Fibroblast of peridontal ligament (primary cell): Measurements from ENCODE around the gene CCR4.
A peak's percentile ranks its signal among the peaks of the same experiment; 100 is the strongest.
"Not testable (repeated sequence)": the region's sequence is repeated elsewhere in the genome, so short reads cannot be mapped to it uniquely, and the experiment has no call there.

Source experiments
- DNase-seq: peaks from one replicate; pipeline ENCODE4 v3.0.0-alpha.2; 2010; ENCODE audit errors: extremely low read depth

CCR4 gene

DNA sequence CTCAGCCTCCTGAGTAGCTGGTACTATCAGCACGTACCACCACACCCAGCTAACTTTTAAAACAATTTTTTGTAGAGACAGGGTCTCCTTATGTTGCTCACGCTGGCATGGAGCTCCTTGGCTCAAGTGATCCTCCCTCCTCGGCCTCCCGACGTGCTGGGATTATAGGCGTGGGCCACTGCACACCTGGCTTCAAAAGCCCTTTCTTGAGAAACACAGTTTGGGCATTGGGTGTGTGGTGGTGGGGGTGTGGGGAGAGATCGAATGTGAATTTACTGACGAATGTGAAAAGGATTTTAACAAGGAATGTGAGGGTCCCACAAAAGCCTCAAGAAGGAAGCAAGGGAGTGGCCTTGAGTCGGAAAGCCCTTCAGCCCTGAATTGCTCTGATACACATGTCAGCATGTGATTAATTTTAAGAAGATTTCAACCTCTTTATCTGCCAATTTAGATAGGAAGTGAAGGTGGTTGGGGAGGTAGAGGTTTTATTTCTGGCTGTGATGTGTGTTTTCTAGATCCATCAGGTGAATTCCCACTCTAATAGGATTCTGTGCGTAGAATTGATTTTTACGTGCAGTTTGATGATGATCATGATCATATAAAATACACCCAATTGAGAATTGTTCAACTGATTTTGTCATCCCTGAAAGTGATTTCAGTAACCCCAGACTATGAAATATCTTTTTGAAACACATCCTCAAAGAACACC, 1.1 kb downstream of the CCR4 start:
- no peak for DNase-seq

DNA sequence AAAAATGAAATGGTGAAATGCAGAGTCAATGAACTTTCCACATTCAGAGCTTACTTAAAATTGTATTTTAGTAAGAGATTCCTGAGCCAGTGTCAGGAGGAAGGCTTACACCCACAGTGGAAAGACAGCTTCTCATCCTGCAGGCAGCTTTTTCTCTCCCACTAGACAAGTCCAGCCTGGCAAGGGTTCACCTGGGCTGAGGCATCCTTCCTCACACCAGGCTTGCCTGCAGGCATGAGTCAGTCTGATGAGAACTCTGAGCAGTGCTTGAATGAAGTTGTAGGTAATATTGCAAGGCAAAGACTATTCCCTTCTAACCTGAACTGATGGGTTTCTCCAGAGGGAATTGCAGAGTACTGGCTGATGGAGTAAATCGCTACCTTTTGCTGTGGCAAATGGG, 3.1 kb downstream of the CCR4 start:
- no peak for DNase-seq

DNA sequence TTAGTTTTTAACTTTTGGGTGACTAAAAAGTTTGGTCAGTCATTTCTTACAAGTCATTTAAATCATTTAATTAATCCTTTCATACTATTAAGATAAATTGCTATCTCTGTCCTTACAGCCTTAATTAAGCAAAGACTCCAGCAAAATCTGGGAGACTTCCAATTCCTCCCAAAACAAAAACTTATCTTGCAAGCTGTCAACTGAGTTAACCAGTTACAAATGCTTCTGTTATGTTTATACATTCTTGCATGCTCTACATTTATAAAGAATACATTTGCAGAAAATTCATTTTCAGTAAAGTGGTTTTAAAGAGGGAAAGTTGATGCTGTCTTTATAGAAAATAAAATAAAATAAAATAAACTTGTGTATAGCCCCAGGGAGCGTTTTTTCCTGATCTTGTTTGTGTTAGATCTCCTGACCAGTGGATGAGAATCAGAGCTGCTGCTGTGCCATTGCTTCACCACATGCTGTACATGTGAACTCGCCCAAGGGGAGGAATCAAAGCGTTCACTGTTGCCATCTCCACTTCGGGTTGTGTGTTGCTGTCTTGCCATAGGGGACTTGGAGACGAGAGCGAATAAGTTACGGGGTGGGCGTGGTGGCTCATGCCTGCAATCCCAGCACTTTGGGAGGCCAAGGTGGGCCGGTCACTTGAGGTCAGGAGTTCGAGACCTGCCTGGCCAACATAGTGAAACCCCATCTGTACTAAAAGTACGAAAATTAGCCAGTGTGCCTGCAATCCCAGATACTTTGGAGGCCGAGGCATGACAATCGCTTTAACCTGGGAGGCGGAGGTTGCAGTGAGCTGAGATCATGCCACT, 5.5 kb downstream of the CCR4 start:
- peak; percentile 29 for DNase-seq

DNA sequence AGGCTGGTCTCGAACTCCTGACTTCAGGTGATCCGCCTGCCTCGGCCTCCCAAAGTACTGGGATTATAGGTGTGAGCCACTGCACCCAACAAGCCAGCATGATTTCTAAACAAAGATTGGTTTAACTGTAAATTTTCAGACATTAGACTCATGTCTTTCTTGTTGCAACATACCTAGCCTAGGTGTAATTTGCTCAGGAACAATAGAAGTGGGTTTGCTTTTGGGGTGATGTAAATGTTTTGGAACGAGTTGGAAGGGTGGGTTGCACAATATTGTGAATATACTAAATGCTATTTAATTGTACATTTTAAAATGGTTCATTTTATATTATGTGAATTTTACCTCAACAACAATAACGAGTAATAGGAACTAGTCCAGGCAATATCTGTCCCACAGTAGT, 7.1 kb downstream of the CCR4 start:
- DNase-seq, result no peak

DNA sequence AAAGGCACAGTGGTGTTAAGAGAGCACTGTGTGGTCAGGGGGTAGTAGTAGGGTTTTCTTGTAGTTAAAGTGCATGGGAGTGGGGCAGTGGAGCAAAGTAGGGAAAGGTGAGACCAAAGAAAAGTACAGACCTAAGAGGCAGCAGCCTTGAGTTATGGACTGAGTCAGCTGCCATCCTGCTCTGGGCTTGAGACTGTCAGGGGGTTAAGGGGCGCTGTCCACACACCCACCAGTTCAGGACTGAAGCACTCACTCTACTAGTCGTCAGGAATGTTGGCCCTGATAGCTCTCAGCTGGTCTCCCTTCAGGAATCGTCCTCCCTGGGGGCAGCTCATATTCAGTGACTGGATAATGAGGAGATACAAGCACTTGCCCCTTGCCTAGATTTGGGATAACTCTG, 7.9 kb downstream of the CCR4 start:
- no peak for DNase-seq

DNA sequence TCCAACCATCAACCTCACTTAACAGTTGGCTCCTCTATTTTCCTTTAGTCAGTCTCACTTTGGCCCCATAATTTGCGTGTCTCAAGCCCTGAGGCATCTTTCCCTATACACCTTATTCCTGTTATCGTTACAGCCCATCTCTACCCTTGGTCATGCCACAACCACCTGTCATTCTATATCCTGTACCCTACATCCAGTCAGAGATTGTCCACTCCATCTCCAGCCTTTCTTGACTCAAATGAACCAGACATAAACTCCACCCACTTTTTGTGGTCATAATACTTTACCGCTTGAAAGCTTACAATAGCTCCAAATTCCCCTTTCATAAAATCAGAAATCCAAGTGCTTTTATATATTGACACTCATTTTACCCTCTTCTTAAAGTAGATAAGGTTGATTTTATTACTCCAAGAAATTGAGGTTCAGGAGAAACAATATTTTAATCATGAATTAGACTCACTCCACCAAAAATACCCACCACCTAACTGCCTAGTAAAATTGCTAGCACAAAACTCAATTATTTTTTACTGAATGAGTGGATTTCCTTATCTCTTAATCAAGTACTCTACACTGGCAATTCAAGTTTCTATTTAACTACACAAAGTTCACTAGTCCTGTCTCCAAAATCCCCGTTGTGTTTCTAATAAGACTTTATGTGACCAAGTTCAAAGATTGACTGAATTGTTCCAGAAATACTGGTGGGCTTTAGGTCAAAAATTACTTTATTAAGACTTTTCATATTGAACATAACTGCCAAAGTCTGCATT, 9.1 kb downstream of the CCR4 start:
- DNase-seq, result no peak

DNA sequence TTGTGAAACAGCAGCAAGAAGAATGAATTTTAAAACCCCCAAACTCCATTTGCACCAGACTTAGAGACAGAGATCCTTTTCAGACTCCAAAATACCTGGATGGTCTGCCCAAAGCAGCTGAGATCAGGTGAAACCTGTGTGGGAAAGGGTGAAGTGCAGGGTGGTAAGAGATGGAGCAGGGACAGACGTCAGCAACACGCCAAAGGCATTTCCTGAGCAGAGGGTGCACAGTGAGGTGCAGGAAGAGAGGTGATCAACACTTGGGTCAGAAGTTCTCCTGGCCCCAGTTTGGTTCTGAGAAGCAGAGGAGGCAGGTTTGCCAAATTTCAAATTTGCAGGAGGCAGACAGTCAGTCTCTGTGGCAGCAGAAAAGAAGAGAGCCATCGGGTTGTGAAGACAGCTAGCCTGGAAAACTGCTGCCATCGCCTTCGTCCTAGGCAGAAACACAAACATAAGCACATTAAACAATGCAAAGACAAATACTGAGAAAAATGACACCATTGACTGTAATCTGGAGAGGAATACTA, 9.8 kb downstream of the CCR4 start:
- no peak for DNase-seq

DNA sequence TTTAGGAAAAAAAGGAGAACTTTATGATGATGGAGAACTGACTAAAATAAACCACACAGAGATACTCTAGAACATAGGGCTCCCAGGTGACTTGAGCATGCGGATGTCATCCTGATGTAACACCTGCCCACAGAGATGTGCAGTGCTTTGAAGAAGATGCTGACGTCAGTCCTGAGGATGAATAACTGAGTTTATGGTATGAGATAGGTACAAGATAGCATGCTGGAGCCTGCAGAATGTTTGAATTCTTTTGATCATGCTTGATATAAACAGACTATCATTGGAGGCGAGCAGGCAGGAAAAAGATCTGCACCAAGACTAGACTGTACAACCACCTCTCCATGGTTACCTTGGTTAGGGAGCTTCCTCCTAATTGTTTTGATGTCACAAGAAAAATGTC, 12.4 kb downstream of the CCR4 start:
- no peak for DNase-seq

DNA sequence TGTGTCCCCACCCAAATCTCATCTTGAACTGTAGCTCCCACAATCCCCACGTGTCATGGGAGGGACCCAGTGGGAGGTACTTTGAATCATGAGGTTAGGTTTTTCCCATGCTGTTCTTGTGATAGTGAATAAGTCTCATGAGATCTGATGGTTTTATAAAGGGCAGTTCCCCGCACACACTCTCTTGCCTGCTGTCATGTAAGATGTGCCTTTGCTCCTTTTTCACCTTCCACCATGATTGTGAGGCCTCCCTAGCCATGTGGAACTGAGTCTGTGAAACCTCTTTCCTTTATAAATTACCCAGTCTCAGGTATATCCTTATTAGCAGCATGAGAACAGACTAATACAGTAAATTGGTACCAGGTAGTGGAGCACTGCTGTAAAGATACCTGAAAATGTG, 13.3 kb downstream of the CCR4 start:
- not testable (repeated sequence) for DNase-seq

DNA sequence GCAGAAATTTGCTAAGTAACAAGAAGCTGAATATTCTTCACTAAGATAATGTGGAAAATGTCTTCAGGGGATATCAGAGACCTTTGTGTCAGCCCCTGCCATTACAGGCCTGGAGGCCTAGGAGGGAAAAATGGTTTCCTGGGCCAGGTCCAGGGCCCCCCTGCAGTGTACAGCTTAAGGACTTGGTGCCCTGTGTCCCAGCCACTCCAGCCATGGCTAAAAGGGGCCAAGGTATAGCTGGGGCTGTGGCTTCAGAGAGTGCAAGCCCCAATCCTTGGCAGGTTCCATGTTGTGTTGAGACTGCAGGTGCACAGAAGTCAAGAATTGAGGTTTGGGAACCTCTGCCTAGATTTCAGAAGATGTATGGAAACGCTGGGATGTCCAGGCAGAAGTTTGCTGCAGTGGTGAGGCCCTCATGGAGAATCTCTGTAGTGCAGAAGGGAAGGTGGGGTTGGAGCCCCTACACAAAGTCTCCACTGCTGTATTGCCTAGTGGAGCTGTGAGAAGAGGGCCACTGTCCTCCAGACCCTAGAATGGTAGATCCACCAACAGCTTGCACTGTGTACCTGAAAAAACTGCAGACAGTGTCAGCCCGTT, 14.3 kb downstream of the CCR4 start:
- not testable (repeated sequence) for DNase-seq

DNA sequence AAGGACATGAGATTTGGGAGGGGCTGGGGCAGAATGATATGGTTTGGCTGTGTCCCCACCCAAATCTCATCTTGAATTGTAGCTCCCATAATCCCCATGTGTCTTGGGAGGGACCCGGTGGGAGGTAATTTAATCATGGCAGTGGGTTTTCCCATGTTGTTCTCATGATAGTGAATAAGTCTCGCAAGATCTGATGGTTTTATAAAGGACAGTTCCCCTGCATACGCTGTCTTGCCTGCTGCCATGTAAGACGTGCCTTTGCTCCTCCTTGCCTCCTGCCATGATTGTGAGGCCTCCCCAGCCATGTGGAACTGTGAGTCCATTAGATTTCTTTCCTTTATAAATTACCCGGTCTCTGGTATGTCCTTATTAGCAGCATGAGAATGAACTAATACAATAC, 15.2 kb downstream of the CCR4 start:
- DNase-seq, result not testable (repeated sequence)

DNA sequence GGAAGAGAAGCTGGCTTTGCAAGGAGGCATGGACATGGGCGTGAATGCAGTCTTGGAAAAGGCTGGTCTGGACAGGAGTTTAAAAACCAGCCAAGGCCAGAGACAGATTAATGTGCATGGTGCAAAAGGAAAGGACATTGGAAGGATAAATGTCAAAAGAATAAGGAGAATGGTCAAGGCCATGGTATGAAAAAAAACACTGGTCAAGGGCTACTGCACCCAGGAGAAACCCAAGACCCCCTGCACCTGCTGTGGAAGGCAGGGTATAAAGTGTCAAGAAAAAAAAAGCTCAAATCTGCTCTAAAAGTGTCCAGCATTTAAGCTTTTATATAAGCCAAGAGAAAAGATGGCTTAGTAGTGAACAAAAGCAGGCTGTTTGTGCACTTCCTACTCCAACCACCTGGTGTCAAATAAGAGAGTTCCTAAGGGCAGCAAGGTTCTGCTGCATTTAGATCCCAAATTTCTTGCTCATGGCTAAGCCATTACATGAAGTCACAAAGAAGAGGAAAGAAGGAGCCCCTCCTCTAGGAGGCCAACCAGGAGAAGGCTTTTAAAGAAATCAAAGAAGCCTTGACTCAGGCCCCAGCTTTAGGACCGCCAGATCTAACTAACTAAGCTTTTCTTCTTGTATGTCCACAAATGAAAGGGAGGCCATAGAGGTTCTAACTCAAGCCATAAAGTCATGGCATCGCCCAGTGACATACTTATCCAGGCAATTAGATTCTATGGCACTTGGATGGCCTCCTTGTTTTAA, 16.9 kb downstream of the CCR4 start:
- no peak for DNase-seq

DNA sequence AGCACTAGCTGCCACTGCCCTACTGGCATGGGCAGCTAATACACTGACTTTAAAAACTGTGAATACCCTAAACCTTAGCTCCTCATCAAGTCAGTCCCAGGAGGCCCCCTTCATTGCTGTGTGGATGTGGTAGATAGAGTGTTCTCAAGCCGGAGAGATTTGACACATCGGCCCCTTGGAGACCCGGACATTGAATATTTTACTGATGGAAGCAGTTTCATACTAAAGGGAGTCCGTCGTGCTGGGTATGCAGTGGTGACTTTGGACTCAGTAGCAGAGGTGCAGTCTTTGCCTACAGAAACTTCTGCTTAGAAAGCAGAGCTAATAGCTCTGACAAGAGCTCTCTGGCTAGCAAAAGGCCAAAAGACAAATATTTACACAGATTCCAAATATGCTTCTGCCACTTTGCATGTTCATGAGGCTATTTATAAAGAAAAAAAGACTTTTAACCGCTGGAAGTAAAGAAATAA, 17.5 kb downstream of the CCR4 start:
- no peak for DNase-seq

DNA sequence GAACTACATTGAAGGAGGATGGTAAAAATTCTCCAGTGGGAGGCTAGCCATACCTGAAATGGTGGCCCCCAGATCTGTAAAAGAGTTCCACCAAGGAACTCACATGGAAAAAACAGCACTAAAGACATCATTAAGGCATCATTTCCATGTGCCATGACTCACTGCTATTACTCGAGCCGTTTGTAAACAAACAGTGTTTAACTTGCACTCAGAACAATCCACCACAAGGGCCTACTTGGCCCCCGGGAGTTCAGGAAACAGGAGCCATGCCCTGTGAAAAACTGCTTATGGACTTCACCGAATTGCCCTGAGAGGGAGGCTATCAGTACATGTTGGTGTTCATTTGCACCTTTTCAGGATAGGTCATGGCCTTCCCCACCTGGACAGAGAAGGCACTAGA, 18.2 kb downstream of the CCR4 start:
- DNase-seq, result peak; percentile 8

DNA sequence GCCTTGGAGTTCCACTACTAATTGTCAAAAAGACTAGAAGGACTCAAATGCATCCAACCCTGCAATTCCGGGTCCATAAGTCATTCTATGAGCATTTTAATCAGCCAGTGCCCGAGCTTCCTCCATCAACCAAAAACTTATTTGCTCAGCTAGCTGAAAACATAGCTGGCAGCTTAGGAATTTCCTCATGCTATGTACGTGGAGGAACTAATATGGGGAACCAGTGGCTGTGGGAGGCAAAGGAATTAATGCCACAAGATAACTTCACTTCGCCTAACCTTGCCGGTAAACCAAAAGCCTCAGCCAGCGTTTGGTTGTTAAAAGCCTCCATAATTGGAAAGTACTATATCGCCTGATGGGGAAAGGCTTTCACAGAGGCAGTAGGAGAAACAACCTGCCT, 19.8 kb downstream of the CCR4 start:
- not testable (repeated sequence) for DNase-seq

DNA sequence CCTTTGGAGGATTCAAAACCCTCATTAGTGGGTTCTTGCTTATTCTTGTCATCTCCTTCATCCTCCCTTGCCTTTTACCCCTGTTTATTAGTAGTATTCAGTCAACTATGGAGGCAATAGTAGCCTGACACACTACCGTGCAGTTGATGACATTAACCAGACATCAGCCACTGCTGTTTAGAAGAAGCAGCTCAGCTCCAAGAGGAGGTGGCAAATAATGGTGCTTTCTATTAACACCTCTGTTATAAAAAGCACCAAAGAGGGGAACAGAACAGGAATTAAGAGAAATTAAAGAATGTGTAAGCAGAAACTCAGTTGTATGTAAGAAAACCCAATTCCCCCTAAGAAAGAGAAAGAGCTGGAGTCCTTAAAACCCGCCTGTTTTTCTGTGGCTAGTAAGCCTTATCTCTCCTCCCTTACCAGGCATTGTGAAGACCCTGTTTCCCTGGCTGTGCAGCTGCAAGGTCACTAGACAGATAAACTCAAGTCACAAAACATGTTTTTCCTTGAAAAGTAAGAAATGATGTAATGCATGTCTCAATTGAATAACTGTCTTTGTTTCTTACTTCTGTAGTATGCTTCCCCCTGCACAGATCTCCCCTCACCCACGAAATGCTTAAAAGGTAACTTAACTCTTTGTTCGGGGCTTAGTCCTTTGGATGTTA, 21.2 kb downstream of the CCR4 start:
- no peak for DNase-seq

DNA sequence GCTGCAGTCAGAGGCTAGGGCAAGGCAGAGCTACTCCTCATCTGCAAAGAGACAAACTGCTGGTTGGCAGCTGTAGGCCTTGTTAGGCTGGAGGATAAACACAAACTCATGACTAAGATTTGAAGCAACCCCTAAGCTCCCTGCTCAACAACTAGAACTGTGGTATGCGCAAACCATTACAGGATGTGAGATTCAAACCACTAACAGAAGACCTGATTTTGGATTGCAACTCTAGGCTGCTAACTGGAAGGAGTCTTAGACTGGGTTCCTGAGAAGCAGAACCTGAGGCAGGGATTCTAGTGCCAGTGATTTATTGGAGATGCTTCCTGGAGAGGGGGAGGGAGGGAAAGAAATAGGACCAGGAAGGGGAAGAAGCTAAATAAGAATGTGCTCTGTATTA, 22.5 kb downstream of the CCR4 start:
- DNase-seq, result peak; percentile 59

DNA sequence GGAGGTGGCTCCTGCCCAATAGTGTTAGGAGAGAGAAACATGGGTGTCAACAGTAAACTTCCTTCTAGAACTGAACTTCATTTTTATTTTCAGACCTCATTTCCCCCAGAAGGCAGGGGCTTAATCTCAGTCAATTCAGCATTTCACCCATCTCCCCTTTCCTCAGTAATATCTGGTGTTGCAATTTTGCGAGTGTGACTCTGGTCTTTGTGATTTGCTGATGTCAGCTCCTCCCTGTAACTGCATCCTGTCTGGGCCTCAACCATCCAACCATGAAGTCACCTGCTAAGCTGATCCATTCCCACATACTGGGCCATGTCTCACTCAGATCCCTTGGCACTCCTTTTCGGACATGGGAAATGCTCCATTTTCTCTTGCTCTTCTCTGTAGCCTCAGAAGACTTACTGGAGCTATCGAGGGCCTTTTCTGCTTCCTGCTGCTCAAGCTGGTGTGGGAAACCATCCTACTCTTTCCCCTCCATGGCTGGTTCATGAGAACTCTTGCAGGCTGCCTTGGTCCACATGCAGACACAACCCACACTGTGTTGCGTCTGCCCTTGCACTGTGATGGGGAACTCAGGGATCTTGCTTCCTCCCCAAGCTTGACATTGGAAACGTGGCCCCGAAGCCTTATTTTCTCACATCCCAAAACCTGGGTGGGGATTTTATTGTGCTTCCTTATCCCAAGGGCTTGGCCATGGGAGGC, 24.6 kb downstream of the CCR4 start:
- DNase-seq, result no peak

DNA sequence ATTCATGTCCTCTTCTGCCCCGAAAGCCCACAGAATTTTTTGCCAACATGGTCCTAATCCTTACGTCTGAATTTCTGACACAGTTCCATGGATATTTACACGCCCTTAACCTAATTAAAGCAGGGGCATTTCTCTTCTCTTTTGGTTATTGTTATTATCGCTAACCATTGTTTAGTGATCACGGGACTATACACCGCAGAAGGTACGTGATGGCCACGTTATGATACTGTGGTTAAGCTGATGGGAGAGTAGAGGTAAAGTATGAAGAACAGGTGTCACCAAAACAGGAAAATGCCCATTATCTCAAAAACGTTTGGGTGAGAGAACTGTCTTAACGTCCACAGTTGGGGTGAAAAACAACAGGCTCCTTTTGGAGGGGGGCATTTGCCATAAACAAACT, 26.4 kb downstream of the CCR4 start:
- no peak for DNase-seq

DNA sequence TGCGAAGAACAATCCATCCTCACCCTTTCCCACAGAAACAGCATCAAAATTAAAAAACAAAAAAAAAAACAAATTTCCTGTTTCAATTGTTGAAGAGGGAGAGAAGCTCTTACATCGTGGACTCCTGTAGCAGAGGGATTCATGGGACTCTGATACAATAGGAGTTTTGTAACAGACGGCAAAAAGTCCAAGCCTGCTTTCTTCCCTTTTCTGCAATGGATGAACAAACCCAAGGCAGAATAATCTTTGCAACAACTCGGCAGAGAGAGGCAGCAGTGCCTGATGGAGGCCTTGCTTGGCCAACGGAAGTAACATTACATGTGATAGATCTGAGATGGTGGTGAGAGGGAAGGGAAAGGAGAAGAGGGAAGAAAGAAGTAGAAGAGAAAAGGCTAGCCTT, 26.9 kb downstream of the CCR4 start:
- DNase-seq, result no peak
